OCI-LY7 (cell line): ENCODE data around the gene TBC1D1. TPM values are rescaled to one million over a fixed set of nuclear protein-coding genes. Genes with fewer than 3 reads are reported as not detected.
A peak's percentile ranks its signal among the peaks of the same experiment; 100 is the strongest.

Experiments
- BruUV-seq: library from RNA; stranded (reverse); fragments of 400-500 nt; replicated peaks from 2 replicates; lab custom pipeline; 2021; lab: Mats Ljungman, UMichigan
- CTCF ChIA-PET: fragments of 300-600 bp; sonication (Branson Sonifier 250); formaldehyde crosslinking; loops from one replicate; lab custom pipeline; 2022; ENCODE audit warnings: antibody characterized with exemption; ENCODE audit not compliant: unreplicated experiment; lab: Charles Lee
- POLR2A ChIA-PET: fragments of 300-600 bp; sonication (Branson Sonifier 250); formaldehyde crosslinking; loops from one replicate; lab custom pipeline; 2022; ENCODE audit warnings: antibody characterized with exemption; lab: Charles Lee
- DNase-seq: peaks from one replicate; pipeline ENCODE4 v3.0.0-alpha.2; 2015; ENCODE audit warnings: low spot score
- H2AFZ ChIP-seq: fragments of 200-600 bp; sonication (generic), shearing (Covaris generic); 2 replicates; pipeline ENCODE4 v1.6.1; 2014; ENCODE audit warnings: mild to moderate bottlenecking, antibody characterized with exemption, low read length, moderate library complexity
- H3K27ac ChIP-seq: fragments of 200-600 bp; sonication (generic); 2 replicates; pipeline ENCODE4 v1.5.1; 2014; ENCODE audit warnings: mixed run types, low read depth, mild to moderate bottlenecking, moderate library complexity, low read length, inconsistent platforms; ENCODE audit not compliant: poor library complexity, severe bottlenecking
- H3K36me3 ChIP-seq: fragments of 200-600 bp; sonication (generic); 2 replicates; pipeline ENCODE4 v1.6.1; 2014; ENCODE audit warnings: mild to moderate bottlenecking, antibody characterized with exemption, low read length, moderate library complexity, mixed read lengths; ENCODE audit not compliant: insufficient read depth
- H3K4me1 ChIP-seq: fragments of 200-600 bp; sonication (generic); 2 replicates; pipeline ENCODE4 v1.5.1; 2014; ENCODE audit warnings: mild to moderate bottlenecking, low read length; ENCODE audit not compliant: insufficient read depth, poor library complexity, severe bottlenecking
- H3K4me2 ChIP-seq: fragments of 200-600 bp; sonication (generic); 2 replicates; pipeline ENCODE4 v1.6.1; 2014; ENCODE audit warnings: mild to moderate bottlenecking, low read length
- H3K4me3 ChIP-seq: fragments of 200-600 bp; sonication (generic); 2 replicates; pipeline ENCODE4 v1.5.1; 2014; ENCODE audit warnings: mild to moderate bottlenecking, low read depth, low read length; ENCODE audit not compliant: poor library complexity, severe bottlenecking
- H3K79me2 ChIP-seq: fragments of 200-600 bp; sonication (generic); 2 replicates; pipeline ENCODE4 v1.6.1; 2016; ENCODE audit warnings: low read depth, mild to moderate bottlenecking, low read length, moderate library complexity, mixed read lengths; ENCODE audit not compliant: insufficient read depth
- H3K9me2 ChIP-seq: fragments of 200-600 bp; sonication (generic); 2 replicates; pipeline ENCODE4 v1.6.1; 2016; ENCODE audit warnings: mild to moderate bottlenecking, low read length, mixed read lengths; ENCODE audit not compliant: insufficient read depth
- H3K9me3 ChIP-seq: fragments of 200-600 bp; sonication (generic); 2 replicates; pipeline ENCODE4 v1.6.1; 2014; ENCODE audit warnings: mild to moderate bottlenecking, mixed run types, low read length, mixed read lengths
- H4K20me1 ChIP-seq: fragments of 200-600 bp; sonication (generic); 2 replicates; pipeline ENCODE4 v1.6.1; 2014; ENCODE audit warnings: mild to moderate bottlenecking, antibody characterized with exemption, low read length, moderate library complexity, mixed read lengths; ENCODE audit not compliant: insufficient read depth
- EZH2phosphoT487 ChIP-seq: fragments of 200-600 bp; sonication (generic); IDR thresholded peaks from 2 replicates; pipeline ENCODE4 v1.6.1; 2018; ENCODE audit warnings: low read depth, borderline replicate concordance, mild to moderate bottlenecking, mixed run types, antibody characterized with exemption, low read length, moderate library complexity, mixed read lengths
- intact Hi-C: fragments of 100-400 bp; cut with micrococcal nuclease; formaldehyde crosslinking; loops from one replicate; pipeline ENCODE4 v1.10.0; 2022; ENCODE audit not compliant: unreplicated experiment
- total RNA-seq, 2 experiments: library from RNA; depleted of rRNA in 1 of 2; stranded (reverse); fragments of >200 nt in 1 of 2; shearing (Covaris generic) in 1 of 2; gene quantifications; 2 replicates each; pipeline ENCODE4 v1.2.3, GENCODE V29; 2014 to 2022
- TF ChIP-seq, protein P1 (sequence below): fragments of 200-600 bp; sonication (generic); conservative IDR thresholded peaks from 2 replicates; pipeline ENCODE4 v1.5.1; 2014; ENCODE audit warnings: mild to moderate bottlenecking, antibody characterized with exemption, low read length, moderate library complexity, mixed read lengths

The TBC1D1 gene
- total RNA-seq, 2 experiments from 2014 or later = 539 to 545 TPM

DNA sequence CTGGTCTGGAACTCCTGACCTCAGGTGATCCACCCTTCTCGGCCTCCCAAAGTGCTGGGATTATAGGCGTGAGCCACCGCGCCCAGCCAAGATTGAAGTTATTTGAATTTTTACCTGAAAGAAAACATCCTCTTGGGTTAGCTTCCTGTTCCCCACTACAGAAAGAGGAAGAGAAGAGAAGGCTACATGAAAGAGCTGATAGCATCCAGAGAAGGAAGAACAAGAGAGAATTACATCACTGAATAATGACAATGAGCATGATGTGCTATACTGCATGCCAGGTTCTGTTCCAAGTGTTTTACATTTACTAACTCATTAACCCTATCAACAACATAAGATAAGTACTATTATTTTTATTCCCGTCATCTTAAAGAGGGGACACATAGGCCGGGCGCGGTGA lies 11.5 kb upstream of the TBC1D1 start:
- no peak for TF ChIP-seq EZH2phosphoT487
- TF ChIP-seq, protein P1, sequence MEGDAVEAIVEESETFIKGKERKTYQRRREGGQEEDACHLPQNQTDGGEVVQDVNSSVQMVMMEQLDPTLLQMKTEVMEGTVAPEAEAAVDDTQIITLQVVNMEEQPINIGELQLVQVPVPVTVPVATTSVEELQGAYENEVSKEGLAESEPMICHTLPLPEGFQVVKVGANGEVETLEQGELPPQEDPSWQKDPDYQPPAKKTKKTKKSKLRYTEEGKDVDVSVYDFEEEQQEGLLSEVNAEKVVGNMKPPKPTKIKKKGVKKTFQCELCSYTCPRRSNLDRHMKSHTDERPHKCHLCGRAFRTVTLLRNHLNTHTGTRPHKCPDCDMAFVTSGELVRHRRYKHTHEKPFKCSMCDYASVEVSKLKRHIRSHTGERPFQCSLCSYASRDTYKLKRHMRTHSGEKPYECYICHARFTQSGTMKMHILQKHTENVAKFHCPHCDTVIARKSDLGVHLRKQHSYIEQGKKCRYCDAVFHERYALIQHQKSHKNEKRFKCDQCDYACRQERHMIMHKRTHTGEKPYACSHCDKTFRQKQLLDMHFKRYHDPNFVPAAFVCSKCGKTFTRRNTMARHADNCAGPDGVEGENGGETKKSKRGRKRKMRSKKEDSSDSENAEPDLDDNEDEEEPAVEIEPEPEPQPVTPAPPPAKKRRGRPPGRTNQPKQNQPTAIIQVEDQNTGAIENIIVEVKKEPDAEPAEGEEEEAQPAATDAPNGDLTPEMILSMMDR = no peak
- POLR2A ChIA-PET = interaction anchor here (0.6 to 1.2 kb wide), 5 partner anchors 8 to 112 kb away, joined by 3 read pairs; no protein-coding TSS in a partner anchor

DNA sequence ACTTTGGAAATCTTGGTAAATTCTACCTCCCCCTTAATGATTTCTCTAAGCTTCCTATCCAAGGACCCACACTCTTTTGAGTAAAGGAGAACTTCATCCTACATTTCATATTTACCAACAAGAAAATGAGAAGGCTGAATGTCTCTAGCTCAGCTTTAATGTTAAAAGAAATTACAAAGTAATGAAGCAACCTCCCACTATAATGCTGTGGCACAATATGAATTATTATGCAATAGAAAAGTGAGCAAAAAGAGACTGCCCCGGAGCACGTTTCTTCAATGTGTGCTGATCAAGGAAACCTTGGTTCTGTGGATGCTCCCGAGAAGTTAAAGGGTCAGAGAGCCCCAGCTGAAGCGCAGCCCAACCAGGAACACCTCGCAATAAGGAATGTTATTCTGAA lies 9.1 kb upstream of the TBC1D1 start:
- intact Hi-C loops = no loop called here
- DNase-seq = no peak
- H3K9me2 ChIP-seq = no peaks in the 10 kb centered on the region
- no peak overlapping the region for H2AFZ ChIP-seq
- TF ChIP-seq, protein P1 = no peak
- no peak for TF ChIP-seq EZH2phosphoT487
- POLR2A ChIA-PET = interaction anchor here (0.5 to 1.1 kb wide), 2 partner anchors 22 to 109 kb away, joined by 3 read pairs; no protein-coding TSS in a partner anchor
- no peak overlapping the region for H3K27ac ChIP-seq
- H4K20me1 ChIP-seq = no peaks in the 10 kb centered on the region
- H3K4me3 ChIP-seq = no peak overlapping the region
- BruUV-seq = no TSS peak
- H3K9me3 ChIP-seq = no peaks in the 10 kb centered on the region
- CTCF ChIA-PET = interaction anchor here (0.9 kb wide), 1 partner anchor 10 kb away, joined by 3 read pairs; no protein-coding TSS in a partner anchor
- H3K4me2 ChIP-seq = no peak overlapping the region
- peaks cover 9% of the 10 kb centered on the region for H3K4me1 ChIP-seq
- H3K36me3 ChIP-seq = no peaks in the 10 kb centered on the region
- no peaks in the 10 kb centered on the region for H3K79me2 ChIP-seq

More for the DNA sequence above, 11.5 kb upstream of the TBC1D1 start:
- intact Hi-C loops = no loop called here
- H3K4me1 ChIP-seq = peaks cover 9% of the 10 kb centered on the region
- H3K4me2 ChIP-seq = no peak overlapping the region
- H3K9me2 ChIP-seq = no peaks in the 10 kb centered on the region
- H3K36me3 ChIP-seq = no peaks in the 10 kb centered on the region
- no peaks in the 10 kb centered on the region for H3K79me2 ChIP-seq
- H4K20me1 ChIP-seq = no peaks in the 10 kb centered on the region
- no peaks in the 10 kb centered on the region for H3K9me3 ChIP-seq
- H3K27ac ChIP-seq = no peak overlapping the region
- peak; percentile 27 for DNase-seq
- CTCF ChIA-PET = no interaction called here
- BruUV-seq = no TSS peak
- H3K4me3 ChIP-seq = no peak overlapping the region
- no peak overlapping the region for H2AFZ ChIP-seq

- TF ChIP-seq, protein P1 = peak; percentile 58; the same call in 1 of the 2 replicates
- no peak for TF ChIP-seq EZH2phosphoT487
- no peak for DNase-seq
- intact Hi-C loops = no loop called here
- Histone ChIP-seq H2AFZ (no peak overlapping the region), H3K9me3 (no peaks in the 10 kb centered on the region), H3K79me2 (no peaks in the 10 kb centered on the region), H3K4me1 (peaks cover 12% of the 10 kb centered on the region), H3K9me2 (no peaks in the 10 kb centered on the region), H3K4me3 (no peak overlapping the region), H3K4me2 (no peak overlapping the region), H3K27ac (no peak overlapping the region), H3K36me3 (no peaks in the 10 kb centered on the region), H4K20me1 (no peaks in the 10 kb centered on the region)
- BruUV-seq = no TSS peak
- ChIA-PET CTCF (no interaction called here), POLR2A (interaction anchor here (0.6 to 1.0 kb wide), 2 partner anchors 10 to 22 kb away, joined by 3 read pairs; no protein-coding TSS in a partner anchor)
Observed at GRCh38 chr4:37882665-37883296, 8.1 kb upstream of the TBC1D1 start.
